Spleen (tissue), 7 donors: ENCODE data around the gene ISG20.

Source experiments
- CTCF ChIP-seq, 11 experiments: fragments of 200-600 bp in 7 of 11; fragments of 450-650 bp in 4 of 11; sonication (generic) in 4 of 11; IDR thresholded peaks in 8 of 11; conservative IDR thresholded peaks in 3 of 11; 1 replicate in 7 of 11; 2 replicates in 4 of 11; pipeline versions ENCODE4 v1.4.0 to v1.8.0; 2016 to 2021; ENCODE audit warnings: antibody characterized with exemption in 11 of 11, inconsistent platforms in 4 of 11, mild to moderate bottlenecking in 1 of 11
- POLR2AphosphoS5 ChIP-seq, 3 donors: sonication (generic); formaldehyde crosslinking; IDR thresholded peaks; one replicate each; pipeline ENCODE4 v1.5.1; 2017; ENCODE audit warnings: antibody characterized with exemption in 3 of 3
- donor health status: DM: no; HTN: no; CAD: no; lungs with moderate emphysema.
- donor health status: DM: no; HTN: no; CAD: no.
- donor health status: DM: no; HTN: no; CAD: no.

GRCh38 chr15:88664151-88664778 lies 25.4 kb downstream of the ISG20 start:
- TF ChIP-seq CTCF (IDR thresholded peaks at IDR 0.05 in 8 of 11, conservative IDR thresholded peaks at IDR 0.05 in 3 of 11) (peak in 8 of 11 experiments; percentile 22 to 59 (median 48)), POLR2AphosphoS5 (IDR thresholded peaks at IDR 0.05) (peak in 1 of 3 donors; percentile 37)
